IPS-20b (cell line): Measurements from ENCODE around the gene EMCN.
"Not testable (repeated sequence)": the region's sequence is repeated elsewhere in the genome, so short reads cannot be mapped to it uniquely, and the experiment has no call there.

Experiments used
- H3K27ac ChIP-seq: one replicate; pipeline ENCODE4 v1.5.1; 2013; ENCODE audit warnings: low read length
- H3K27me3 ChIP-seq: 2 replicates; pipeline ENCODE4 v1.6.1; 2013; ENCODE audit warnings: mild to moderate bottlenecking, low read length, inconsistent platforms; ENCODE audit not compliant: insufficient read depth
- H3K36me3 ChIP-seq: 2 replicates; pipeline ENCODE4 v1.6.1; 2013; ENCODE audit warnings: low read depth, mild to moderate bottlenecking, inconsistent platforms, low read length, moderate library complexity; ENCODE audit not compliant: insufficient read depth
- H3K4me1 ChIP-seq: 2 replicates; pipeline ENCODE4 v1.6.1; 2013; ENCODE audit warnings: mild to moderate bottlenecking, control low read depth, inconsistent platforms, low read length, moderate library complexity; ENCODE audit not compliant: insufficient read depth
- H3K4me3 ChIP-seq: 2 replicates; pipeline ENCODE4 v1.5.1; 2013; ENCODE audit warnings: mild to moderate bottlenecking, low read length, inconsistent platforms
- H3K9ac ChIP-seq: 2 replicates; pipeline ENCODE4 v1.6.1; 2013; ENCODE audit warnings: low read depth, mild to moderate bottlenecking, inconsistent platforms, low read length, moderate library complexity
- H3K9me3 ChIP-seq: 2 replicates; pipeline ENCODE4 v1.6.1; 2013; ENCODE audit warnings: mild to moderate bottlenecking, low read depth, low read length, inconsistent platforms; ENCODE audit not compliant: insufficient read depth

Gene EMCN, protein sequence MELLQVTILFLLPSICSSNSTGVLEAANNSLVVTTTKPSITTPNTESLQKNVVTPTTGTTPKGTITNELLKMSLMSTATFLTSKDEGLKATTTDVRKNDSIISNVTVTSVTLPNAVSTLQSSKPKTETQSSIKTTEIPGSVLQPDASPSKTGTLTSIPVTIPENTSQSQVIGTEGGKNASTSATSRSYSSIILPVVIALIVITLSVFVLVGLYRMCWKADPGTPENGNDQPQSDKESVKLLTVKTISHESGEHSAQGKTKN

DNA sequence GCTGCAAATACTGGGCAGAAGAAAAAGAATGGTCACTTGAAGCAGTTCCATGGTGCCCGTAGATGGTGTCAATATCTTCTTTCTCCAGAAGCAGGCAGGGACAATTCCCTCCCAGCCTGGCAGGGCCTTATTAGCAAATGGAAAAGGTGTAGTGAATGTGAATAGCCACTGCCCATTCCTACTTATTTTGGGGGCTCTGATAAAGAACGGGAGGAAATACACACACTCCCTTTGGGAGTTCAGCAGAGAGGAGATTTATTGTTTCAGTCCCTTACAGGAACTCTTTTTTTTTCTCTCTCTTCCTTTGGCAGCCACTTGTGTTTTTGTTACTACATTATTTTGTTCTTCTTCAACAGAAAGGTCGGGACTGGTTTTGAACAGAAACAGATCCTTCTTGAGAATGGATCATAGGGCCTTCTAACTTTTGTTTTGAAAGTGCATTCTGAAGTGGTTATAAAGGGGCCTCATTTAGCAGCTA lies at the start of gene EMCN:
Gene EMCN (minus strand): TSS at position 159 of the 478 bp plus-strand sequence. CDS start 108 bp downstream, at position 51.
- Histone ChIP-seq H3K27ac (no peak within 1 kb of the TSS), H3K27me3 (no peaks in the 10 kb centered on the region), H3K9me3 (no peaks in the 10 kb centered on the region), H3K4me3 (no peak within 1 kb of the TSS), H3K4me1 (peaks cover 4% of the 10 kb centered on the region; the same call in 1 of the 2 replicates), H3K9ac (no peak within 1 kb of the TSS), H3K36me3 (no peaks in the 10 kb centered on the region)

DNA sequence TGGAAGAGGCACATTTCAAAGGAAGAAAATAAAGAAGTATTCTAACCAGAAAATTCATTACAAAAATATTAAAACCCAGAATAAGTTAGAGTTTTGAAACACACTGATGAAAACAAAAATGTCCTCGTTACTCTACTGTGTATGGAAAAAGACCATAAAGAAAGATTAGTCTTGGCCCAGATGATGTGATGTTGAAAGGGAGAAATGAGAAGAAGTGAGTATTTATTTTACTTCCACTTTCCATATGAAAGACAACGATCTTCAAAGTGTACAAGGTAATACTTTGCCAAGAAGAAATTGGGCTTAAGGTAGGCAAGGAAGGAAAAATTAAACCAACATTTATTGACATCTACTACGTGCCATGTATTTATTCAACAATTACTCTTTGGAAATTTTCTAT lies 48.6 kb upstream of the EMCN start:
- H3K9me3 ChIP-seq: no peaks in the 10 kb centered on the region
- no peaks in the 10 kb centered on the region for H3K27me3 ChIP-seq
- no peaks in the 10 kb centered on the region for H3K36me3 ChIP-seq
- H3K4me1 ChIP-seq: no peaks in the 10 kb centered on the region
- H3K4me3 ChIP-seq: no peak overlapping the region
- H3K27ac ChIP-seq: no peak overlapping the region
- no peak overlapping the region for H3K9ac ChIP-seq

DNA sequence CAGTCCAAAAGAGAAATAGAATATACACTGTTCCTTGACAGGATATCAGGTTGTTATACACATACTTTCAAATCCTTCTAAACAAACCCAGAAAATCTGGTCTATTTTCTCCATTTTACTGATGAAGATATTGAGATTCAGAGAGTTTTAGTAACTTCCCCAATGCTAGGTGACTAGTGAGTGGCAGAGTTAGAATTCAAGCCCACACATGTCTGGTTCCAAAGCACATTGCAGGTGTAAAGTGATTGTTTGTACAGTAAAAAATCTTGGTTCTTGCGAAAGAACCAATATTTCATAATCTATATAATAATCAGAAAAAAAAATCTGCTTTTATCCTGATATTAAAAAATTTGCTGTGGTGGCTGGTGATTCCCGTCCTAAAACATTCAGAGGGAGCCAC lies 39.5 kb upstream of the EMCN start:
- Histone ChIP-seq H3K9ac (no peak overlapping the region), H3K36me3 (no peaks in the 10 kb centered on the region), H3K27ac (no peak overlapping the region), H3K4me3 (no peak overlapping the region), H3K9me3 (no peaks in the 10 kb centered on the region), H3K27me3 (no peaks in the 10 kb centered on the region), H3K4me1 (no peaks in the 10 kb centered on the region)

DNA sequence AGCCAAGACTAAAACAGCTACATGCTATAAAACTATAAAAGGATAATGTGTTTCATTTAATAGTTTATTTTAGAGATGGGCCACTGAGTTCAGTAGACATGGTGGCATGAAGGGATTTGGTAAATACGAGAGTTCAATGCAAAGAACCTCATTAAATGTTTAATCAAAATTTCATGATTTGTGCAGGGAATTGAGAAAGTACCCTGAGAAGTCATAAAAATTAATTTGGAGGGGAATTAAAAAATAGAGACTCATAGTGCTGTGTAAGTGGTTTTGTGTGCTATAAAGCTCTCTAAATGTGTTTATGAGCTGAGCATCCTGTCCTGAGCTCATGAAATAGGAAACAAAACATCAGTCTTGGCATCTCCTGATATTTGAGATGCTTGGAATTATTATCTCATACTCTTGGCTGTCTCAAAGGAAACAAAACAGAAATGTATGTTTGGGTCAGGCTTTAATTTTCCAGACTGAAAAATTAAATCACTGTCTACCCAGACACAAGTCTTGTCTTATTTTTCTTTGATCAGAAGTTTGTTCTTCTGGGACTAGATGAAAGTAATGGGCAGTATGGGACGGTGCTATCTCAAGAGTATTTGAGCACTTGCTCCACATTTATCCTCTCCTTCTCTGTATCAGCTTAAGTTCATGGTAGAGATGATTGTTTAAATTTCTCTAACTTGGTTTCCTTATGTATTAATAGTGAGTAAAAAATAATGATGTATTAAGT lies 38.0 kb upstream of the EMCN start:
- no peaks in the 10 kb centered on the region for H3K36me3 ChIP-seq
- H3K4me3 ChIP-seq: no peak overlapping the region
- no peaks in the 10 kb centered on the region for H3K4me1 ChIP-seq
- no peak overlapping the region for H3K27ac ChIP-seq
- H3K27me3 ChIP-seq: no peaks in the 10 kb centered on the region
- H3K9me3 ChIP-seq: no peaks in the 10 kb centered on the region
- H3K9ac ChIP-seq: no peak overlapping the region

DNA sequence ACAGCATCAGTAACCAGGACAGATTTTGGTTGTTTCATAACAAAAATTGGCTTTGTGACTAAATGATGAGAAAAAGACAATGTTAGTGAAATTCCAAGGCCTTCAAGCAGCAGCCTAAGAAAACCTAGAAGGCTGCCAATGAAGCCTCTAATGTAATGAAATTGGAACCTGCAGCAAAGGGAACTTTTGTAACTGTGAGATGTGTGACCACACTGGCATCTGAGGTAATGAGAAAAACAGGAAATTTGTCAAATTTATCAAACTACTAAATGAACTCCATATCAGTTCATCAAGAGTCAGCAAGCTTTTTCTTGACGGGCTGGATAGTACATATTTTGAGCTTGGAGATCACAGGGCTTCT lies 30.4 kb upstream of the EMCN start:
- H3K27ac ChIP-seq: no peak overlapping the region

DNA sequence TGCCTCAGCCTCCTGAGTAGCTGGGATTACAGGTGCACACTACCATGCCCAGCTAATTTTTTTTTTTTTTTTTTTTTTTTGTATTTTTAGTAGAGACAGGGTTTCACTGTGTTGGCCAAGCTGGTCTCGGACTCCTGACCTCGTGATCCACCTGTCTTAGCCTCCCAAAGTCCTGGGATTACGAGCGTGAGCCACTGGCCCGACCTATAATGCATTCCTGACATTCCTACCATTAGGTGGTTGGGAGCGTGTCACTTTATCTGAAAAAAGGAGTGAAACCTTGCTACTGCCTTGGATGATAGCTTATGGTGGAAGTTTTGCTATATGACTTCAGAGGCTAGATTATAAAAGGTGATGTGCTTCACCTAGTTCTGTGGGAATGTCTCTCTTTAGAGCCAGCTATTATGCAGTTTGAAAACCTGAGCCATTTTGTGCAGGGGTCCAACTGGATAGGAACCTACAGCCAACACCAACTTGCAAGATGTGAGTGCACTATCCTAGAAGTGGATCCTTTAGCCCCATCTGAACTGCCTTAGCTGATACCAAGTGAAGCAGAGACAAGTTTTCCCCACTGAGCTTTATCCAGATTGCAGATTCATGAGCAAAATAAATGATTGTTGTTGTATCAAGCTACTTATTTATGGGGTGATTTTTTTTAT lies 29.8 kb upstream of the EMCN start:
- no peak overlapping the region for H3K4me3 ChIP-seq
- no peaks in the 10 kb centered on the region for H3K27me3 ChIP-seq
- no peaks in the 10 kb centered on the region for H3K9me3 ChIP-seq
- H3K27ac ChIP-seq: no peak overlapping the region
- H3K36me3 ChIP-seq: no peaks in the 10 kb centered on the region
- peaks cover 11% of the 10 kb centered on the region for H3K4me1 ChIP-seq
- H3K9ac ChIP-seq: no peak overlapping the region

More for the DNA sequence above, 30.4 kb upstream of the EMCN start:
- Histone ChIP-seq H3K36me3 (no peaks in the 10 kb centered on the region), H3K4me1 (peaks cover 11% of the 10 kb centered on the region), H3K4me3 (no peak overlapping the region), H3K9ac (no peak overlapping the region), H3K27me3 (no peaks in the 10 kb centered on the region), H3K9me3 (no peaks in the 10 kb centered on the region)

DNA sequence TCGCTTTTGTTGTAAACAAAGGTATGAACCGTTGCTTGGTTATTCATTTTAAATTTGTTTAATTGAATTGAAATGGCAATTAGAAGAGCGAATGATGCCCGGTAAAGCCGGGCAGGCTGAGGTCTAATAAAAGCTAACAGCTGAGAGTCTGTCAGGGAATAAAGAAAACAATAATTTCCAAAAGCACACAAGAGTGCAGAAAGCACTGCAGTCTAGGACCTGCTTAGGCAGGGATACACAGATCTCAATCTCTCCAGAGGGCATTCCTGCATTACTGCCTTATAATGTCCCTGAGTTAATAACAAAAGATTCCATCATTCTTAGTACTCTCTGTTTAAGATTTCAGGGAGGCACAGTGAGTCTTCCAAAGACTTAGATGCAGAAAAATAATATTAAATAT lies 27.6 kb upstream of the EMCN start:
- H3K4me1 ChIP-seq: peaks cover 11% of the 10 kb centered on the region
- H3K27ac ChIP-seq: no peak overlapping the region
- H3K36me3 ChIP-seq: no peaks in the 10 kb centered on the region

DNA sequence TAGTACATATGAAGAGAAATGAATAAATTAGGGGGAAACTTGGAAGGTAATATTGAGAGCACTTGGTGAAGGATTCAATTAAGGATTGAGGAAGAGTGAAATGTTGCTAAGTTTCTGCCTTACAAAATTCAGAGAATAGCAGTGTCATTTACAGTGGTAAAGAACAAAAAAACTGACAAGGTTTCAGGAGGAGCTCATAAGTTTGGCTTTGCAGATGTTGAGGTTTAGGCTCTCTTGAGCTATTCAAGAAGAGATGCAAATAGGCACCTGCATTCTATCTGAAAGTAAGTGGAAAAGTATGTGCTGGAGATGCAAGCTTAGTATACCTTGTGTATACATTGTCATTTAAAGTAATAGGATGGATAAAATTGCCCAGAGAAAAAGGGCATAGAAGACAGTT lies 22.3 kb upstream of the EMCN start:
- H3K27me3 ChIP-seq: no peaks in the 10 kb centered on the region
- H3K27ac ChIP-seq: no peak overlapping the region
- H3K4me3 ChIP-seq: no peak overlapping the region
- H3K36me3 ChIP-seq: no peaks in the 10 kb centered on the region
- no peak overlapping the region for H3K9ac ChIP-seq
- H3K9me3 ChIP-seq: no peaks in the 10 kb centered on the region
- H3K4me1 ChIP-seq: 0 out of 2 replicates have a peak, but pooled peaks cover 2% of the 10 kb centered on the region

More for the DNA sequence above, 27.6 kb upstream of the EMCN start:
- no peaks in the 10 kb centered on the region for H3K9me3 ChIP-seq
- no peak overlapping the region for H3K9ac ChIP-seq
- no peak overlapping the region for H3K4me3 ChIP-seq
- H3K27me3 ChIP-seq: no peaks in the 10 kb centered on the region

DNA sequence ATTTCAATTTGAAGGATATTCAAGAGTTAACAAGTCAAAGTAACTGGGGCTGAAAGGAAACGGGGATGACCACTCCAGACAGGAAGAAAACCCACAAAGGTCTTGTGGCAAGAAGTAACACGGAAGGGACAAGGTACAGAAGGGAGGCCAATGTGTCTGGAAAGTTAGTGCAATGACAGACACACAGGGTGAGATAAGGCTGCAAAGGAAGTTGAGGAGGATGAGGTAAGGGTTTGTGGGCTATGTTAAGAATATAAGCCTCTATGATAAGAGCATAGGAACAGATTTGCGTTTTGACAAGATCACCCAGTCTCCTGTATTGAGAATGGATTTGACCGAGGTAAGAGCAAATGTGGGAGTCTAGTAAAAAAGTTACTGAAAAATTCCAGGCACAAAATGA lies 21.9 kb upstream of the EMCN start:
- no peak overlapping the region for H3K4me3 ChIP-seq
- no peaks in the 10 kb centered on the region for H3K36me3 ChIP-seq
- H3K9ac ChIP-seq: no peak overlapping the region
- no peak overlapping the region for H3K27ac ChIP-seq
- H3K9me3 ChIP-seq: no peaks in the 10 kb centered on the region
- no peaks in the 10 kb centered on the region for H3K4me1 ChIP-seq
- H3K27me3 ChIP-seq: no peaks in the 10 kb centered on the region

DNA sequence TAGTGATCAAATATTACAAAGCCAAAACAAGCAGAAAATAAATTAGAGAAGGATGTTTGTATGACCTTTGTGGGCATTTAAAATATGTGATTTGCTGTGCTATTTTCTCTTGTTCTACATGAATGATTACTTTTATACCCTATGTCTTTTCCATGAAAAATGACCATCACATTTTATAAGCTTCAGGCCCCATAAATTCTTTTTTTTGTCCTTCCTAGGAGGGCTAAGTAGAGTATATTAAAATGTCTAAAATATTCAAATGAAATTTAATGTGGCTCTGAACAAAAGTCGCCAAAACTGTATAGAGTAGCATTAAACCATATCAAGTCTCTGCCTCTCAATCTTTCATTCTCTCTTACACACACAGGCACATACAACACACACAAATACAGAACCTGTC lies 15.9 kb upstream of the EMCN start:
- Histone ChIP-seq H3K9ac (no peak overlapping the region), H3K36me3 (no peaks in the 10 kb centered on the region), H3K4me1 (no peaks in the 10 kb centered on the region), H3K4me3 (no peak overlapping the region), H3K27ac (no peak overlapping the region), H3K27me3 (no peaks in the 10 kb centered on the region), H3K9me3 (no peaks in the 10 kb centered on the region)

DNA sequence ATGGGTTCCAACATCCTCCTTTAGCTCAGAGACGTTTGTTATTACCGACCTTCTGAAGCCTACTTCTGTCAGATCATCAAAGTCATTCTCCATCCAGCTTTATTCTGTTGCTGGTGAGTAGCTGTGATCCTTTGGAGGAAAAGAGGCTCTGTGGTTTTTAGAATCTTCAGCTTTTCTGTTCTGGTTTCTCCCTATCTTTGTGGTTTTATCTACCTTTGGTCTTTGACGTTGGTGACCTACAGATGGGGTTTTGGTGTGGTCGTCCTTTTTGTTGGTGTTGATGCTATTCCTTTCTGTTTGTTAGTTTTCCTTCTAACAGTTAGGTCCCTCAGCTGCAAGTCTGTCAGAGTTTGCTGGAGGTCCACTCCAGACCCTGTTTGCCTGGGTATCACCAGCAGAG lies 12.3 kb upstream of the EMCN start:
- not testable (repeated sequence) for H3K27me3 ChIP-seq, H3K4me3 ChIP-seq, H3K9me3 ChIP-seq, H3K4me1 ChIP-seq, H3K9ac ChIP-seq, H3K36me3 ChIP-seq, H3K27ac ChIP-seq

DNA sequence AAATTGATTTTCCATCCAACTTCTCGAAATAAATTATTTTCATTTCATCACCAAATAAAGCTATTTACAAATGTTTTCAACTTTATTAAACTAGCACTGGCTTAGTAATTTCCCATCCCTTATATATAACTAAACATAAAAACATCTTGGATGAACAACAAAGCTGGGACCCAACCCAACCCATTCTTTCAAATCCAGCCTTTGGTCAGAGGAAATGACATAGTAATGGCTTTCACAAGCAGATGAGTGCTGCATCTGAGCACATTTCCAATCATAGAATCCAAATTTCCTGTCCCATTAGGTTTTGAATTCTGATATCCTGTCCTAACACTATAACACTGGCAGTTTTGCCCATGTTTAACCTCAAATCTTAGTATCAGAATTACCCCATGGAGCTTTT lies 7.9 kb upstream of the EMCN start:
- Histone ChIP-seq H3K27me3 (no peaks in the 10 kb centered on the region), H3K27ac (no peak overlapping the region), H3K36me3 (no peaks in the 10 kb centered on the region), H3K9me3 (no peaks in the 10 kb centered on the region), H3K9ac (no peak overlapping the region), H3K4me3 (no peak overlapping the region), H3K4me1 (no peaks in the 10 kb centered on the region)
